Neural cell (in vitro differentiated cells): ENCODE data around the gene C14orf119. TPM values are rescaled to one million over a fixed set of nuclear protein-coding genes. Genes with fewer than 3 reads are reported as not detected.

Experiments used
- H2AFZ ChIP-seq: fragments of 200-600, 300-800 bp; sonication (generic), shearing (Covaris generic); 2 replicates; pipeline ENCODE4 v1.6.0; 2014; ENCODE audit warnings: low read depth, mild to moderate bottlenecking, antibody characterized with exemption, low read length, moderate library complexity
- H3F3A ChIP-seq: fragments of 200-600 bp; shearing (Covaris generic); 2 replicates; pipeline ENCODE4 v1.6.1; 2016; ENCODE audit warnings: mild to moderate bottlenecking, moderate library complexity, mixed read lengths, antibody characterized with exemption, low read length; ENCODE audit not compliant: insufficient read depth, poor library complexity, severe bottlenecking
- H3K27ac ChIP-seq: fragments of 200-600, 300-800 bp; sonication (generic), shearing (Covaris generic); 2 replicates; pipeline ENCODE4 v1.5.1; 2014; ENCODE audit warnings: mild to moderate bottlenecking, low read length, moderate library complexity
- H3K27me3 ChIP-seq: fragments of 300-800, 200-600 bp; sonication (generic), shearing (Covaris generic); 2 replicates; pipeline ENCODE4 v1.6.0; 2014; ENCODE audit warnings: mild to moderate bottlenecking, low read depth, low read length, moderate library complexity; ENCODE audit not compliant: insufficient read depth
- H3K36me3 ChIP-seq: fragments of 300-800, 200-600 bp; sonication (generic), shearing (Covaris generic); 2 replicates; pipeline ENCODE4 v1.5.1; 2014; ENCODE audit warnings: mild to moderate bottlenecking, antibody characterized with exemption, low read length, moderate library complexity; ENCODE audit not compliant: insufficient read depth
- H3K4me2 ChIP-seq: fragments of 300-800, 200-600 bp; sonication (generic), shearing (Covaris generic); 2 replicates; pipeline ENCODE4 v1.6.0; 2014; ENCODE audit warnings: mild to moderate bottlenecking, low read length
- H3K4me3 ChIP-seq: fragments of 300-800, 200-600 bp; sonication (generic), shearing (Covaris generic); 2 replicates; pipeline ENCODE4 v1.5.1; 2014; ENCODE audit warnings: mild to moderate bottlenecking, low read length, moderate library complexity
- H3K79me2 ChIP-seq: fragments of 200-600 bp; shearing (Covaris generic); replicated peaks from 2 replicates; pipeline ENCODE4 v1.6.0; 2014; ENCODE audit warnings: mild to moderate bottlenecking, low read length, moderate library complexity; ENCODE audit not compliant: insufficient read depth
- H3K9ac ChIP-seq: fragments of 300-800, 200-600 bp; sonication (generic), shearing (Covaris generic); 2 replicates; pipeline ENCODE4 v1.6.1; 2016; ENCODE audit warnings: mild to moderate bottlenecking, low read length, mixed read lengths
- H3K9me2 ChIP-seq: fragments of 200-600 bp; shearing (Covaris generic); 2 replicates; pipeline ENCODE4 v1.6.1; 2016; ENCODE audit warnings: mild to moderate bottlenecking, low read length, mixed read lengths; ENCODE audit not compliant: insufficient read depth
- H3K9me3 ChIP-seq: fragments of 200-600, 300-800 bp; sonication (generic), shearing (Covaris generic); 2 replicates; pipeline ENCODE4 v1.6.1; 2016; ENCODE audit warnings: mild to moderate bottlenecking, mixed run types, low read length, moderate library complexity, mixed read lengths
- H4K20me1 ChIP-seq: fragments of 200-600 bp; shearing (Covaris generic); 2 replicates; pipeline ENCODE4 v1.6.1; 2016; ENCODE audit warnings: mild to moderate bottlenecking, mixed run types; ENCODE audit not compliant: insufficient read depth
- EP300 ChIP-seq: fragments of 450-650 bp; conservative IDR thresholded peaks from 2 replicates; pipeline ENCODE4 v1.6.1; 2014; ENCODE audit warnings: antibody characterized with exemption, mild to moderate bottlenecking, moderate library complexity; ENCODE audit not compliant: poor library complexity, severe bottlenecking
- EZH2 ChIP-seq: fragments of 200-600, 300-800 bp; shearing (Covaris generic), sonication (generic); IDR thresholded peaks from 2 replicates; pipeline ENCODE4 v1.6.1; 2014; ENCODE audit warnings: antibody characterized with exemption, low read length, borderline replicate concordance, mild to moderate bottlenecking; ENCODE audit not compliant: insufficient read depth, poor library complexity, severe bottlenecking
- MXI1 ChIP-seq: fragments of 450-650 bp; conservative IDR thresholded peaks from 2 replicates; pipeline ENCODE4 v1.6.1; 2014; ENCODE audit warnings: antibody characterized with exemption, mild to moderate bottlenecking; ENCODE audit not compliant: poor library complexity, severe bottlenecking
- POLR2AphosphoS5 ChIP-seq: IDR thresholded peaks from 2 replicates; pipeline ENCODE4 v1.6.1; 2012
- RAD21 ChIP-seq: fragments of 450-650 bp; conservative IDR thresholded peaks from 2 replicates; pipeline ENCODE4 v1.6.1; 2014; ENCODE audit warnings: antibody characterized with exemption, mild to moderate bottlenecking, moderate library complexity
- SMC3 ChIP-seq: fragments of 450-650 bp; conservative IDR thresholded peaks from 2 replicates; pipeline ENCODE4 v1.6.1; 2014; ENCODE audit warnings: antibody characterized with exemption, mild to moderate bottlenecking, moderate library complexity; ENCODE audit not compliant: poor library complexity
- TAF1 ChIP-seq: IDR thresholded peaks from 2 replicates; pipeline ENCODE4 v1.6.1; 2012; ENCODE audit warnings: low read depth
- polyA plus RNA-seq: library from polyadenylated mRNA; depleted of rRNA; stranded (reverse); fragments of >200 nt; gene quantifications from 2 replicates; pipeline ENCODE4 v1.2.3, GENCODE V29; 2014
- TF ChIP-seq, protein P1 (sequence below): IDR thresholded peaks from 2 replicates; pipeline ENCODE4 v1.6.1; 2012; ENCODE audit warnings: borderline replicate concordance
- TF ChIP-seq, protein P2 (sequence below): fragments of 450-650 bp; IDR thresholded peaks from 2 replicates; pipeline ENCODE4 v1.5.1; 2014; ENCODE audit warnings: antibody characterized with exemption, mild to moderate bottlenecking, moderate library complexity; ENCODE audit not compliant: poor library complexity, severe bottlenecking

The C14orf119 gene
- polyA plus RNA-seq, 1 donor from 2014 or later, result 26.4 TPM

DNA sequence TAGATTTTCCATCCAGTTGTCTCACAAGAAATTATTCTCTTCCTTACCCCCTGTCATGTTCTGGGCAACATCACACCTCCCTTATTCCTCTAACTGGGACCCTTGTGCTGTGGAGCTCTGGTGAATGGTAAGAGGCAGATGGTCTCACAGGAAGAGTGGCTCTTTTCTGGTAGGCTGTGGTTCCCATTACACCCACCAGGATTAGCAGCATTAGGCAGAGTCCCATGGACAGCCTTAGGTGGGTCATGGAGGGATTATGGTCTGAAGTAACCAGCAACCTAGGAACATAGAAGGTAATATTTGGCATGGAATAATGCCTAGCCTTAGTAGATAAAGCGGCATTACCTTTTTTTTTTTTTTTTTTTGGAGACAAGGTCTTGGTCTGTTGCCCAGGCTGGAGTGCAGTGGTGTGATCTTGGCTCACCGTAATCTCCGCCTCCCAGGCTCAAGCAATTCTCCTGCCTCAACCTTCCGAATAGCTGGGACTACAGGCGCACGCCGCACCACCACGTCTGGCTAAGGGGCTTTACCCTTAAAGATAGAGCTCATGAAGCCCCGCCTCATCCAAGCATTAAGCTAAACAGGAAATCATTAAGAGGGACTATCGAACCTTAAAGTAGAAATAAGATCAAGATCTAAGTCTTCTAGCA, 4.0 kb downstream of the C14orf119 start:
- Histone ChIP-seq H3K36me3 (no peaks in the 10 kb centered on the region), H3K27ac (no peak overlapping the region), H4K20me1 (no peaks in the 10 kb centered on the region)

DNA sequence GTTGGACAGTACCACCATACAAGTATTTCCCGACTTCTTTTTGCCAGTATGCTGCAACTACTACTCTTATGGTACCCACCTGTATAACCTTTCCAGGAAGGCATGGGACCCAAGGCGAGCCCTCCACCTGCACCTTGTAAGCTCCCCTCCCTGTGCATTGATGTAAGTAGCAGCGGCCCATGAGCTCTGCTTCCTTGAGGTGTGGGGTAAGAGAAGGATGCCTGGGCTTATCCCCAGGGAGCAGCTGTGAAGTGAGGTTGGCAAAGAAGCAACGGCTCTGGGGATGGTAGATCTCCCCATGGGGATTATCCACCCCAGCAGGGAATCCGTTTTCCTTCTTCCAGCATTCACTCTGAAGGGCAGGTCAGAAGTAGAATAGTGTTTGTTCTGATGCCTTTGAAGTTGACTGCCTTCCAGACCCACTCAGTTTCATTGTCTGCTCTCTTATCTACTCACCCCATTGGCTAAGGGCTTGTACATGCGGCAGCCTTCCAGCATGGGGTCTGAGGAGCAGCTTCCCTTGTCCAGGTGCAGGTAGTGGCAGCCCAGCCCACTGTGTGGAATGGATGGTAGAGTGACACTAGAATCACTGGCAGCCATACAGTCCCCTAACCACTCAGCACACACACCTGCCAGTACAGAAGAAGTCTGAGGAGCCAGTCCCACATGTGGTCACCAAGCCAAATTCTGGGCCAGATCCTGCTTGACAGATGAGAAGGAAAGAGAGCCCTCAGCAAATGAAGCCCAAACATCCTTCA, 6.1 kb downstream of the C14orf119 start:
- Histone ChIP-seq H3K4me2 (no peak overlapping the region), H3K9ac (no peak overlapping the region), H3K9me3 (no peaks in the 10 kb centered on the region), H3K4me3 (no peak overlapping the region), H3K9me2 (no peaks in the 10 kb centered on the region), H3K36me3 (no peaks in the 10 kb centered on the region), H3K27ac (no peak overlapping the region), H2AFZ (no peak overlapping the region), H3K79me2 (peaks cover 9% of the 10 kb centered on the region), H3F3A (no peaks in the 10 kb centered on the region), H3K27me3 (no peaks in the 10 kb centered on the region), H4K20me1 (no peaks in the 10 kb centered on the region)
- TF ChIP-seq RAD21 (no peak), EP300 (no peak), SMC3 (no peak), MXI1 (no peak), TAF1 (no peak), POLR2AphosphoS5 (no peak), EZH2 (no peak)
- TF ChIP-seq, protein P1, sequence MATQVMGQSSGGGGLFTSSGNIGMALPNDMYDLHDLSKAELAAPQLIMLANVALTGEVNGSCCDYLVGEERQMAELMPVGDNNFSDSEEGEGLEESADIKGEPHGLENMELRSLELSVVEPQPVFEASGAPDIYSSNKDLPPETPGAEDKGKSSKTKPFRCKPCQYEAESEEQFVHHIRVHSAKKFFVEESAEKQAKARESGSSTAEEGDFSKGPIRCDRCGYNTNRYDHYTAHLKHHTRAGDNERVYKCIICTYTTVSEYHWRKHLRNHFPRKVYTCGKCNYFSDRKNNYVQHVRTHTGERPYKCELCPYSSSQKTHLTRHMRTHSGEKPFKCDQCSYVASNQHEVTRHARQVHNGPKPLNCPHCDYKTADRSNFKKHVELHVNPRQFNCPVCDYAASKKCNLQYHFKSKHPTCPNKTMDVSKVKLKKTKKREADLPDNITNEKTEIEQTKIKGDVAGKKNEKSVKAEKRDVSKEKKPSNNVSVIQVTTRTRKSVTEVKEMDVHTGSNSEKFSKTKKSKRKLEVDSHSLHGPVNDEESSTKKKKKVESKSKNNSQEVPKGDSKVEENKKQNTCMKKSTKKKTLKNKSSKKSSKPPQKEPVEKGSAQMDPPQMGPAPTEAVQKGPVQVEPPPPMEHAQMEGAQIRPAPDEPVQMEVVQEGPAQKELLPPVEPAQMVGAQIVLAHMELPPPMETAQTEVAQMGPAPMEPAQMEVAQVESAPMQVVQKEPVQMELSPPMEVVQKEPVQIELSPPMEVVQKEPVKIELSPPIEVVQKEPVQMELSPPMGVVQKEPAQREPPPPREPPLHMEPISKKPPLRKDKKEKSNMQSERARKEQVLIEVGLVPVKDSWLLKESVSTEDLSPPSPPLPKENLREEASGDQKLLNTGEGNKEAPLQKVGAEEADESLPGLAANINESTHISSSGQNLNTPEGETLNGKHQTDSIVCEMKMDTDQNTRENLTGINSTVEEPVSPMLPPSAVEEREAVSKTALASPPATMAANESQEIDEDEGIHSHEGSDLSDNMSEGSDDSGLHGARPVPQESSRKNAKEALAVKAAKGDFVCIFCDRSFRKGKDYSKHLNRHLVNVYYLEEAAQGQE, result no peak
- TF ChIP-seq, protein P2, sequence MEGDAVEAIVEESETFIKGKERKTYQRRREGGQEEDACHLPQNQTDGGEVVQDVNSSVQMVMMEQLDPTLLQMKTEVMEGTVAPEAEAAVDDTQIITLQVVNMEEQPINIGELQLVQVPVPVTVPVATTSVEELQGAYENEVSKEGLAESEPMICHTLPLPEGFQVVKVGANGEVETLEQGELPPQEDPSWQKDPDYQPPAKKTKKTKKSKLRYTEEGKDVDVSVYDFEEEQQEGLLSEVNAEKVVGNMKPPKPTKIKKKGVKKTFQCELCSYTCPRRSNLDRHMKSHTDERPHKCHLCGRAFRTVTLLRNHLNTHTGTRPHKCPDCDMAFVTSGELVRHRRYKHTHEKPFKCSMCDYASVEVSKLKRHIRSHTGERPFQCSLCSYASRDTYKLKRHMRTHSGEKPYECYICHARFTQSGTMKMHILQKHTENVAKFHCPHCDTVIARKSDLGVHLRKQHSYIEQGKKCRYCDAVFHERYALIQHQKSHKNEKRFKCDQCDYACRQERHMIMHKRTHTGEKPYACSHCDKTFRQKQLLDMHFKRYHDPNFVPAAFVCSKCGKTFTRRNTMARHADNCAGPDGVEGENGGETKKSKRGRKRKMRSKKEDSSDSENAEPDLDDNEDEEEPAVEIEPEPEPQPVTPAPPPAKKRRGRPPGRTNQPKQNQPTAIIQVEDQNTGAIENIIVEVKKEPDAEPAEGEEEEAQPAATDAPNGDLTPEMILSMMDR, result no peak

More for the DNA sequence above, 4.0 kb downstream of the C14orf119 start:
- TF ChIP-seq SMC3 (no peak), EP300 (no peak), EZH2 (no peak)
- TF ChIP-seq, protein P1, result no peak
- TF ChIP-seq, protein P2, result no peak
- Histone ChIP-seq H3K79me2 (peaks cover 19% of the 10 kb centered on the region), H3K9me3 (no peaks in the 10 kb centered on the region), H3K27me3 (no peaks in the 10 kb centered on the region), H3K9ac (no peak overlapping the region), H3K4me3 (no peak overlapping the region), H2AFZ (no peak overlapping the region), H3K9me2 (no peaks in the 10 kb centered on the region), H3K4me2 (no peak overlapping the region), H3F3A (no peaks in the 10 kb centered on the region)
